Hepatocyte (in vitro differentiated cells): ENCODE measurements around the gene TNS3. TPM values are rescaled to one million over a fixed set of nuclear protein-coding genes. Genes with fewer than 3 reads are reported as not detected.

Experiments
- DNase-seq: peaks from one replicate; pipeline ENCODE4 v3.0.0-alpha.2; 2016; ENCODE audit warnings: low spot score
- H2AFZ ChIP-seq: fragments of 200-600 bp; sonication (generic); 2 replicates; pipeline ENCODE4 v1.6.0; 2016; ENCODE audit warnings: antibody characterized with exemption, mild to moderate bottlenecking
- H3K27ac ChIP-seq: fragments of 200-600 bp; sonication (generic); 2 replicates; pipeline ENCODE4 v1.5.1; 2016; ENCODE audit warnings: mild to moderate bottlenecking
- H3K27me3 ChIP-seq: fragments of 200-600 bp; sonication (generic); 2 replicates; pipeline ENCODE4 v1.6.1; 2016
- H3K36me3 ChIP-seq: fragments of 200-600 bp; sonication (generic); replicated peaks from 2 replicates; pipeline ENCODE4 v1.5.1; 2016; ENCODE audit warnings: low read depth; ENCODE audit not compliant: insufficient read depth
- H3K4me1 ChIP-seq: fragments of 200-600 bp; sonication (generic); 2 replicates; pipeline ENCODE4 v1.5.1; 2016; ENCODE audit warnings: mild to moderate bottlenecking, moderate library complexity; ENCODE audit not compliant: insufficient read depth
- H3K4me2 ChIP-seq: fragments of 200-600 bp; sonication (generic); 2 replicates; pipeline ENCODE4 v1.6.0; 2016
- H3K4me3 ChIP-seq: fragments of 200-600 bp; sonication (generic); 2 replicates; pipeline ENCODE4 v1.5.1; 2016; ENCODE audit warnings: mild to moderate bottlenecking
- H3K79me2 ChIP-seq: fragments of 200-600 bp; sonication (generic); 2 replicates; pipeline ENCODE4 v1.6.0; 2017; ENCODE audit warnings: mild to moderate bottlenecking
- H3K9me2 ChIP-seq: fragments of 200-600 bp; sonication (generic); replicated peaks from 2 replicates; pipeline ENCODE4 v1.6.0; 2017; ENCODE audit warnings: mild to moderate bottlenecking; ENCODE audit not compliant: insufficient read depth
- H3K9me3 ChIP-seq: fragments of 200-600 bp; sonication (generic); 2 replicates; pipeline ENCODE4 v1.5.1; 2016; ENCODE audit warnings: low read depth, mild to moderate bottlenecking
- H4K20me1 ChIP-seq: fragments of 200-600 bp; sonication (generic); 2 replicates; pipeline ENCODE4 v1.6.0; 2016; ENCODE audit warnings: mild to moderate bottlenecking; ENCODE audit not compliant: insufficient read depth, poor library complexity, severe bottlenecking
- EZH2 ChIP-seq: fragments of 200-600 bp; sonication (generic); IDR thresholded peaks from 2 replicates; pipeline ENCODE4 v1.6.1; 2016; ENCODE audit warnings: antibody characterized with exemption, mild to moderate bottlenecking, borderline replicate concordance
- EZH2phosphoT487 ChIP-seq: fragments of 200-600 bp; sonication (generic); IDR thresholded peaks from one replicate; pipeline ENCODE4 v1.6.1; 2018; ENCODE audit warnings: antibody characterized with exemption, mild to moderate bottlenecking, low read depth, moderate library complexity; ENCODE audit not compliant: unreplicated experiment, severe bottlenecking
- WGBS: methylation state at CpG from one replicate; pipeline ENCODE4 v1.1.6; 2016; ENCODE audit warnings: low lambda C conversion rate; ENCODE audit errors: missing lambda C conversion rate; 5-methylcytosine and 5-hydroxymethylcytosine counted together
- polyA plus RNA-seq: library from polyadenylated mRNA; unstranded; fragments of >200 nt; fragmentation: Nextera tagmentation; extraction: Ambion mirVana; gene quantifications from 2 replicates; pipeline ENCODE4 v1.2.1, GENCODE V29; 2016
- total RNA-seq: library from RNA; depleted of rRNA; stranded (reverse); fragments of >200 nt; gene quantifications from 2 replicates; pipeline ENCODE4 v1.2.3, GENCODE V29; 2014
- TF ChIP-seq, protein P1 (sequence below): fragments of 200-600 bp; sonication (generic); IDR thresholded peaks from 2 replicates; pipeline ENCODE4 v1.5.1; 2016; ENCODE audit warnings: antibody characterized with exemption, mild to moderate bottlenecking; ENCODE audit not compliant: poor library complexity

Gene TNS3
- total and polyA plus RNA-seq, 2 experiments from 2014 or later: 30.0 to 73.3 TPM

- peaks cover 26% of the 10 kb centered on the region for H3K79me2 ChIP-seq
- H3K4me2 ChIP-seq: no peak overlapping the region
- no peaks in the 10 kb centered on the region for H3K9me2 ChIP-seq
- peaks cover 54% of the 10 kb centered on the region for H3K4me1 ChIP-seq
- no peak overlapping the region for H3K4me3 ChIP-seq
- no peaks in the 10 kb centered on the region for H3K9me3 ChIP-seq
- H3K36me3 ChIP-seq: no peaks in the 10 kb centered on the region
- H2AFZ ChIP-seq: no peak overlapping the region
- no peak for DNase-seq
- TF ChIP-seq EZH2phosphoT487: no peak
- TF ChIP-seq EZH2: no peak
- TF ChIP-seq, protein P1, sequence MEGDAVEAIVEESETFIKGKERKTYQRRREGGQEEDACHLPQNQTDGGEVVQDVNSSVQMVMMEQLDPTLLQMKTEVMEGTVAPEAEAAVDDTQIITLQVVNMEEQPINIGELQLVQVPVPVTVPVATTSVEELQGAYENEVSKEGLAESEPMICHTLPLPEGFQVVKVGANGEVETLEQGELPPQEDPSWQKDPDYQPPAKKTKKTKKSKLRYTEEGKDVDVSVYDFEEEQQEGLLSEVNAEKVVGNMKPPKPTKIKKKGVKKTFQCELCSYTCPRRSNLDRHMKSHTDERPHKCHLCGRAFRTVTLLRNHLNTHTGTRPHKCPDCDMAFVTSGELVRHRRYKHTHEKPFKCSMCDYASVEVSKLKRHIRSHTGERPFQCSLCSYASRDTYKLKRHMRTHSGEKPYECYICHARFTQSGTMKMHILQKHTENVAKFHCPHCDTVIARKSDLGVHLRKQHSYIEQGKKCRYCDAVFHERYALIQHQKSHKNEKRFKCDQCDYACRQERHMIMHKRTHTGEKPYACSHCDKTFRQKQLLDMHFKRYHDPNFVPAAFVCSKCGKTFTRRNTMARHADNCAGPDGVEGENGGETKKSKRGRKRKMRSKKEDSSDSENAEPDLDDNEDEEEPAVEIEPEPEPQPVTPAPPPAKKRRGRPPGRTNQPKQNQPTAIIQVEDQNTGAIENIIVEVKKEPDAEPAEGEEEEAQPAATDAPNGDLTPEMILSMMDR: no peak
- H3K27me3 ChIP-seq: no peaks in the 10 kb centered on the region
- 86% methylated on average over 19 of the region's 19 CpGs for WGBS
- no peaks in the 10 kb centered on the region for H4K20me1 ChIP-seq
- peak overlapping the region; percentile 94 for H3K27ac ChIP-seq
Observed at GRCh38 chr7:47329320-47329926, 252.5 kb downstream of the TNS3 start.

- no peak overlapping the region for H3K4me3 ChIP-seq
- H3K4me2 ChIP-seq: peak overlapping the region; percentile 75
- H2AFZ ChIP-seq: no peak overlapping the region
Observed at GRCh38 chr7:47328392-47329319, 253.3 kb downstream of the TNS3 start.

DNA sequence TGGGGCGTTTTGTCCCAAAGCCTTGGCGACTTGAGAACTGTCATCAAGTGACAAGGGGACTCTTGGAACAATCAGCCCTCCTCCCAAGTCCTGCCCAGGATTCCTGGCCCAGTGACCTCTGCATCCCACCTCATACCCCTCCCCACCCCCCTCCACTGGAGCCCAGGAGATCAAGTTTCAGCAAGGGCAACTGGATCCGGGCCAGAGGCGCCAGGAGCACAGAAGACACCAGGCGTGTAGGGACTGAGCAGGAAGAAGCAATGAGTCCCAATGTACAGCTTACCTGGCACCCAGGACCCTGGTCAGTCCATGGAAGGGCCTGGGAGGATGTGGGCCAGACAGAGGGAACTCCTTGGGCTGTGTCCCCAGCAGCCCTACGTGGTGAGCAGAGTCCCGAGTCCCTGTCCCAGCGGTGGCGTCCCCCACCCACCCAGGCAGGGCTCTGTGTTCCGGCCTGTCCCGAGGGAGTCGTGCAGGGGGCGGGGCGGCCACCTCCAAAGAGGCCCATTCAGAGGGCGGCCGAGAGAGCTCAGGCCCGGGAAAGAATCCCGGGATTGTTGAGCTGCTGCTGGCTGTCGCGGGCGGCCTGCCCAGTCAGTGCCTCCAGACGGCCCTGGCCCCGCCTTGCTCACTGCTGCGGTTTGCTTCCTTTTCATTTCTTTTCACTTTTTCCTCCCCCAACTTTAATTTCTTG lies 254.1 kb downstream of the TNS3 start:
- no peak overlapping the region for H3K4me3 ChIP-seq
- no peaks in the 10 kb centered on the region for H3K9me2 ChIP-seq
- peaks cover 42% of the 10 kb centered on the region for H3K79me2 ChIP-seq
- H3K4me1 ChIP-seq: peaks cover 40% of the 10 kb centered on the region
- no peak overlapping the region for H2AFZ ChIP-seq
- H3K4me2 ChIP-seq: peak overlapping the region; percentile 75
- TF ChIP-seq, protein P1: no peak
- TF ChIP-seq EZH2phosphoT487: no peak
- TF ChIP-seq EZH2: no peak
- DNase-seq: peak; percentile 92
- no peaks in the 10 kb centered on the region for H3K36me3 ChIP-seq
- no peaks in the 10 kb centered on the region for H3K27me3 ChIP-seq
- H3K9me3 ChIP-seq: no peaks in the 10 kb centered on the region
- WGBS: 11% methylated on average over 23 of the region's 24 CpGs
- H4K20me1 ChIP-seq: no peaks in the 10 kb centered on the region
- H3K27ac ChIP-seq: peak overlapping the region; percentile 94

More at GRCh38 chr7:47328392-47329319, 253.3 kb downstream of the TNS3 start:
- H3K79me2 ChIP-seq: peaks cover 33% of the 10 kb centered on the region
- H3K27ac ChIP-seq: peak overlapping the region; percentile 94
- no peak for DNase-seq
- no peaks in the 10 kb centered on the region for H3K9me2 ChIP-seq
- 77% methylated on average over 7 of the region's 7 CpGs for WGBS
- H3K27me3 ChIP-seq: no peaks in the 10 kb centered on the region
- TF ChIP-seq, protein P1: no peak
- TF ChIP-seq EZH2phosphoT487 (no peak), EZH2 (no peak)
- H3K36me3 ChIP-seq: no peaks in the 10 kb centered on the region
- H4K20me1 ChIP-seq: no peaks in the 10 kb centered on the region
- H3K4me1 ChIP-seq: peaks cover 47% of the 10 kb centered on the region
- H3K9me3 ChIP-seq: no peaks in the 10 kb centered on the region
